ENCODE results near the gene JAGN1.
A peak's percentile ranks its signal among the peaks of the same experiment; 100 is the strongest.

The JAGN1 gene

DNA sequence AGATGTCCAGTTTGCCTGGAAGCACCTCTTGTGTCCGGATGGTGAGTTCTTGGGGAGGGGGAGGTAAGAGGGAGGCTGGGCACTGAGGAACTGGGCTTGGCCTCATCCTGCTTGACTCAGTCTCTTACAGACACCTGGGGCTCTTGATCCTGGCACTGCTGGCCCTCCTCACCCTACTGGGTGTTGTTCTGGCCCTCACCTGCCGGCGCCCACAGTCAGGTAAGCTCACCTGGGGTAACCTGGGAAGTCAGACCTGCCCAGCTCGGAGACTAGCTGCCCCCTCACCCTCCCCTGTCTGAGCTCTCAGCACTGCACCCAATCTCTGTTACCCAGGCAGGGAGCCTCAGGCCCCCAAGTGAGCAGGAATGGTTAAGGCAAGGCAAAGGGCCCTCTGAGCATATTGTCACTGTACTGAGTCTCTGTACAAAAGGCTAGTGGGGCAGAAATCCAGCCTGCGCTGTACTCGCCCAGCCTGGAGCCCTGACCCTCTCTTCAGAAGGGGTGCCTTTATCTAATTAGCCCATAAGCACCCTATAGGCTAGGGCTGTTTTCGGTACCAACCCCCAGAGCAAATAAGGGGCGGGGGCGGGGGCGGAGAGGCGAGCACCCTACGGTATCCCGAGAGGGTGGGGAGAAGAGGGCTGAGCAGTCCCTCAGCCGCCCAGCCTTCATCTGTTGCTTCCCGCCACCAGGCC is 24.3 kb downstream of the JAGN1 start:
- Histone ChIP-seq H3K27ac (ENCODE audit: low read depth, low read length) (peak overlapping the region; percentile 75), H3K36me3 (ENCODE audit: insufficient read depth, low read length) (no peaks in the 10 kb centered on the region), H3K9ac (ENCODE audit: low read length) (peak overlapping the region; percentile 71), H3K4me3 (ENCODE audit: low read depth in 1 of 2, low read length in 2 of 2) (peak overlapping the region; percentile 48 to 73), H3K4me1 (ENCODE audit: insufficient read depth, low read length) (peaks cover 32% of the 10 kb centered on the region), H3K27me3 (ENCODE audit: control insufficient read depth in 1 of 2, insufficient read depth in 2 of 2, low read length in 2 of 2) (no peaks in the 10 kb centered on the region), H3K9me3 (ENCODE audit: low read length) (no peaks in the 10 kb centered on the region)

DNA sequence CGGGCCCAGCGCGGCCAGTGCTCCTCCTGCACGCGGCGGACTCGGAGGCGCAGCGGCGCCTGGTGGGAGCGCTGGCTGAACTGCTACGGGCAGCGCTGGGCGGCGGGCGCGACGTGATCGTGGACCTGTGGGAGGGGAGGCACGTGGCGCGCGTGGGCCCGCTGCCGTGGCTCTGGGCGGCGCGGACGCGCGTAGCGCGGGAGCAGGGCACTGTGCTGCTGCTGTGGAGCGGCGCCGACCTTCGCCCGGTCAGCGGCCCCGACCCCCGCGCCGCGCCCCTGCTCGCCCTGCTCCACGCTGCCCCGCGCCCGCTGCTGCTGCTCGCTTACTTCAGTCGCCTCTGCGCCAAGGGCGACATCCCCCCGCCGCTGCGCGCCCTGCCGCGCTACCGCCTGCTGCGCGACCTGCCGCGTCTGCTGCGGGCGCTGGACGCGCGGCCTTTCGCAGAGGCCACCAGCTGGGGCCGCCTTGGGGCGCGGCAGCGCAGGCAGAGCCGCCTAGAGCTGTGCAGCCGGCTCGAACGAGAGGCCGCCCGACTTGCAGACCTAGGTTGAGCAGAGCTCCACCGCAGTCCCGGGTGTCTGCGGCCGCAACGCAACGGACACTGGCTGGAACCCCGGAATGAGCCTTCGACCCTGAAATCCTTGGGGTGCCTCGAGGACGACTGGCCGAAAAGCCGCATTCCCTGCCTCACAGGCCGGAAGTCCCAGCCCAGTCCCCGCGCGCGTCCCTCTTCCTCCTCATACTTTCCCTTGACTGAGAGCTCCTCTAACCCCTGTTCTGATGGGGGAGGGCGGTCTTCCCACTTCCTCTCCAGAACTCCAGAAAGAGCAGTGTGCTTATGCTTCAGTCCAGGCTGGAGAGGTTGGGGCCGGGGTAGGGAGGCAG is 25.1 kb downstream of the JAGN1 start:
- Histone ChIP-seq H3K4me1 (ENCODE audit: insufficient read depth, low read length) (peaks cover 32% of the 10 kb centered on the region), H3K9me3 (ENCODE audit: low read length) (no peaks in the 10 kb centered on the region), H3K4me3 (ENCODE audit: low read depth in 1 of 2, low read length in 2 of 2) (peak overlapping the region; percentile 48 to 73), H3K36me3 (ENCODE audit: insufficient read depth, low read length) (no peaks in the 10 kb centered on the region), H3K27me3 (ENCODE audit: control insufficient read depth in 1 of 2, insufficient read depth in 2 of 2, low read length in 2 of 2) (no peaks in the 10 kb centered on the region), H3K27ac (ENCODE audit: low read depth, low read length) (peak overlapping the region; percentile 75), H3K9ac (ENCODE audit: low read length) (peak overlapping the region; percentile 71)

DNA sequence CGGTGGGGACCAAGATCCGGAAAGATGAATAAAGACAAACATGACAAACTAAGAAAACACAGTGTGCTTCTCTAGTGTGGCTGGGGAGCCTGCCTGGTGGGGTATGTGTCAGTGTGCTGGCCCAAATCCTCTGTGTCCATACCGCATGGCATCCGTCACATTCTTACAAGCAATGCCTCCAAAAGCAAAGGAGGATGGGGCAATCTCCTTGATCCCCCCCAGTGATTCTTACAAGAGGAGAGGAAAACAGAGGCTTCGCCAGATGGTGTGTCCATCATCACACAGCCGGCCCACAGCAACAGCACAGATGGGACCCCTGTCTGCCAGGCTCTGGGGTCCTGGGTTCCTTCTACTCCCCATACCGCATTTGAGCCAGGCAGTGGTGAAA is 25.9 kb downstream of the JAGN1 start:
- peak overlapping the region; percentile 89 for H3K9ac ChIP-seq (ENCODE audit: low read length)
- no peaks in the 10 kb centered on the region for H3K27me3 ChIP-seq (ENCODE audit: control insufficient read depth in 1 of 2, insufficient read depth in 2 of 2, low read length in 2 of 2)
- H3K36me3 ChIP-seq (ENCODE audit: insufficient read depth, low read length) = no peaks in the 10 kb centered on the region
- peaks cover 32% of the 10 kb centered on the region for H3K4me1 ChIP-seq (ENCODE audit: insufficient read depth, low read length)
- H3K4me3 ChIP-seq (ENCODE audit: low read depth in 1 of 2, low read length in 2 of 2) = peak overlapping the region; percentile 41 to 92
- H3K9me3 ChIP-seq (ENCODE audit: low read length) = no peaks in the 10 kb centered on the region
- H3K27ac ChIP-seq (ENCODE audit: low read depth, low read length) = peak overlapping the region; percentile 94

DNA sequence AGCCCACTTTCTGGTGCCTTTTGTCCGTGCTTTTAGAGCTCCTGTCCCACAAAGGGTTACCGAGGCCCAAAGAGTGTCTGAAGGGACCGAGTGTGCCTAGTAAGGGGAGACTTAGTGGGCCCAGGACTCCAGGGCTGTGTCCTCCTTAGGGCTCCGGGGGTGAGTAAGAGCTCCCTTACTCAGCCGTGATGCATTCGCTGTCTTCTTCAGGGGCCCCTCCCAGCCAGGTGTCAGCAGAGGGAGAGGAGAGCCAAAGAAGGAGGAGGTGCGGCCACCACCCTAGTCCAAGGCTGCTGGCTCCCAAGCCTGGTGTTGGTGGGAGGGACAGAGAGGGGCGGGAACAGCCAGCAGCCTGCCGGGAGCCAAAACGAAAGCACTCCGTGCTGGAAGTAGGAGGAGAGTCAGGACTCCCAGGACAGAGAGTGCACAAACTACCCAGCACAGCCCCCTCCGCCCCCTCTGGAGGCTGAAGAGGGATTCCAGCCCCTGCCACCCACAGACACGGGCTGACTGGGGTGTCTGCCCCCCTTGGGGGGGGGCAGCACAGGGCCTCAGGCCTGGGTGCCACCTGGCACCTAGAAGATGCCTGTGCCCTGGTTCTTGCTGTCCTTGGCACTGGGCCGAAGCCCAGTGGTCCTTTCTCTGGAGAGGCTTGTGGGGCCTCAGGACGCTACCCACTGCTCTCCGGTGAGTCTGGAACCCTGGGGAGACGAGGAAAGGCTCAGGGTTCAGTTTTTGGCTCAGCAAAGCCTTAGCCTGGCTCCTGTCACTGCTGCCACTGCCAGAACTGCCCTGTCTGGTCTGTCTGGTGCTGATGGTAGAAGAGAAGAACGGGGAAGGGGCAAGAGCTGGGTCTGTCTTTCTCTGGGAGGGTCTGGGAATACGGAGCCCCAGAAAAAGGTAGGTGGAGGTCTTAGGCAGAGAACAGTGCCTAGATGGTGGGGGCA is 26.6 kb downstream of the JAGN1 start, which contains the start of gene IL17RC:
Gene IL17RC (plus strand): TSS at position 365 of the 947 bp plus-strand sequence. CDS start 218 bp downstream, at position 583.
- H3K9me3 ChIP-seq (ENCODE audit: low read length) = no peaks in the 10 kb centered on the region
- no peaks in the 10 kb centered on the region for H3K27me3 ChIP-seq (ENCODE audit: control insufficient read depth in 1 of 2, insufficient read depth in 2 of 2, low read length in 2 of 2)
- peak within 1 kb of the TSS; percentile 66 to 92 for H3K4me3 ChIP-seq (ENCODE audit: low read depth in 1 of 2, low read length in 2 of 2)
- peak within 1 kb of the TSS; percentile 89 for H3K9ac ChIP-seq (ENCODE audit: low read length)
- peak within 1 kb of the TSS; percentile 94 for H3K27ac ChIP-seq (ENCODE audit: low read depth, low read length)
- peaks cover 32% of the 10 kb centered on the region for H3K4me1 ChIP-seq (ENCODE audit: insufficient read depth, low read length)
- no peaks in the 10 kb centered on the region for H3K36me3 ChIP-seq (ENCODE audit: insufficient read depth, low read length)

DNA sequence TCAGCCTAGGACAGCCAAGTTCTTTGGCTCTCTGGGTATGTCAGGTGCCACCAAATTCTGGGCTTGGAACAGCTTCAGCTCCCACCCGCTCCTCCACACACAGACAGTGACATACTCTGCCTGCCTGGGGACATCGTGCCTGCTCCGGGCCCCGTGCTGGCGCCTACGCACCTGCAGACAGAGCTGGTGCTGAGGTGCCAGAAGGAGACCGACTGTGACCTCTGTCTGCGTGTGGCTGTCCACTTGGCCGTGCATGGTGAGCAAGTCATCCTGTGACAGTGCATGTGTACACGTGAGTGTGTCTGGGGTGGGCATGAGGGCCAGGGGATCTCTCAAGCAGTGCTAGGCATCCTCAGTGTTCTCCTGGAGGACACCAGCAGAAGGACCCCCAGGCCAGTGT is 27.4 kb downstream of the JAGN1 start:
- Histone ChIP-seq H3K9me3 (ENCODE audit: low read length) (no peaks in the 10 kb centered on the region), H3K36me3 (ENCODE audit: insufficient read depth, low read length) (no peaks in the 10 kb centered on the region), H3K4me1 (ENCODE audit: insufficient read depth, low read length) (peaks cover 32% of the 10 kb centered on the region), H3K27ac (ENCODE audit: low read depth, low read length) (peak overlapping the region; percentile 94), H3K4me3 (ENCODE audit: low read depth in 1 of 2, low read length in 2 of 2) (peak overlapping the region in 1 of 2 donors; percentile 92), H3K9ac (ENCODE audit: low read length) (peak overlapping the region; percentile 89), H3K27me3 (ENCODE audit: control insufficient read depth in 1 of 2, insufficient read depth in 2 of 2, low read length in 2 of 2) (no peaks in the 10 kb centered on the region)

DNA sequence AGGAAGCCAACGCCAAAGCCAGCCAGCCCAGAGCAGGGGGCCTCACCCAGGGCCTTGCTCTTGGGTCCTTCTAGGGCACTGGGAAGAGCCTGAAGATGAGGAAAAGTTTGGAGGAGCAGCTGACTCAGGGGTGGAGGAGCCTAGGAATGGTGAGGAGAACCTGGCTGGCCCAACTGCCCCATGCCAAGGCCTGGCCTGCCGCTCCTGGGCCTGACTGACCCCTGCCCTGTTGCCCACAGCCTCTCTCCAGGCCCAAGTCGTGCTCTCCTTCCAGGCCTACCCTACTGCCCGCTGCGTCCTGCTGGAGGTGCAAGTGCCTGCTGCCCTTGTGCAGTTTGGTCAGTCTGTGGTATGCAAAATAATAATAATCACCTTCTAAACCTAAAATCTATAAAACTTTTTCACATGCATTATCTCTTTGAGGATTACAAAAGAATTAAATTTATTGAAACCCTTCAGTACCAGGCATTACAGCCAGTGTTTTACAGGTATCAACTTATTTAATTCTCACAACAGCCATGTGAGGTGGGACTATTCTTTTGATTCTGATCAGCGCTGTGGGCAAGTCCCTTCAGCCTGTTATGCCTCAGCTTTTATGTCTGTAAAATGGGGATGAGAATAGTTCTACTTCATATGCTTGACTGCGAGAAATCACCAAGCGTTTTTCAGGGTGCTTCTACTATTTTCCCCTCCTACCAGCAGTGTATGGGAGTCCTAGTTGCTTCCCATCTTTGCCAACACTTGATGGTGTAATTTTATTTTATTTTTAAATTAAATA is 28.0 kb downstream of the JAGN1 start:
- Histone ChIP-seq H3K9ac (ENCODE audit: low read length) (peak overlapping the region; percentile 89), H3K27me3 (ENCODE audit: control insufficient read depth in 1 of 2, insufficient read depth in 2 of 2, low read length in 2 of 2) (no peaks in the 10 kb centered on the region), H3K27ac (ENCODE audit: low read depth, low read length) (peak overlapping the region; percentile 94), H3K4me3 (ENCODE audit: low read depth in 1 of 2, low read length in 2 of 2) (peak overlapping the region in 1 of 2 donors; percentile 92), H3K36me3 (ENCODE audit: insufficient read depth, low read length) (peaks cover 2% of the 10 kb centered on the region), H3K9me3 (ENCODE audit: low read length) (no peaks in the 10 kb centered on the region), H3K4me1 (ENCODE audit: insufficient read depth, low read length) (peaks cover 31% of the 10 kb centered on the region)

DNA sequence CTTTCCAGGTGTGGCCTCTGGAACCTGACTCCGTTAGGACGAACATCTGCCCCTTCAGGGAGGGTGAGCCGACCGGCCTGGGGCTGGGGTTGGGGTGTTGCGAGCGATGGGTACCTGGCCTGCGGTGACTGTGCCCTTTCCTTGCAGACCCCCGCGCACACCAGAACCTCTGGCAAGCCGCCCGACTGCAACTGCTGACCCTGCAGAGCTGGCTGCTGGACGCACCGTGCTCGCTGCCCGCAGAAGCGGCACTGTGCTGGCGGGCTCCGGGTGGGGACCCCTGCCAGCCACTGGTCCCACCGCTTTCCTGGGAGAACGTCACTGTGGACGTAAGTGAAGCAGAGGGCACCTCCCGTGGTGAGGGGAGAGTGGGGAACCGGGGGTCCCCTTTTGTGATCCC is 37.7 kb downstream of the JAGN1 start:
- Histone ChIP-seq H3K9me3 (ENCODE audit: low read length) (no peaks in the 10 kb centered on the region), H3K4me1 (ENCODE audit: insufficient read depth, low read length) (no peaks in the 10 kb centered on the region), H3K9ac (ENCODE audit: low read length) (no peak overlapping the region), H3K36me3 (ENCODE audit: insufficient read depth, low read length) (peaks cover 26% of the 10 kb centered on the region), H3K27ac (ENCODE audit: low read depth, low read length) (no peak overlapping the region), H3K4me3 (ENCODE audit: low read depth in 1 of 2, low read length in 2 of 2) (no peak overlapping the region), H3K27me3 (ENCODE audit: control insufficient read depth in 1 of 2, insufficient read depth in 2 of 2, low read length in 2 of 2) (no peaks in the 10 kb centered on the region)

DNA sequence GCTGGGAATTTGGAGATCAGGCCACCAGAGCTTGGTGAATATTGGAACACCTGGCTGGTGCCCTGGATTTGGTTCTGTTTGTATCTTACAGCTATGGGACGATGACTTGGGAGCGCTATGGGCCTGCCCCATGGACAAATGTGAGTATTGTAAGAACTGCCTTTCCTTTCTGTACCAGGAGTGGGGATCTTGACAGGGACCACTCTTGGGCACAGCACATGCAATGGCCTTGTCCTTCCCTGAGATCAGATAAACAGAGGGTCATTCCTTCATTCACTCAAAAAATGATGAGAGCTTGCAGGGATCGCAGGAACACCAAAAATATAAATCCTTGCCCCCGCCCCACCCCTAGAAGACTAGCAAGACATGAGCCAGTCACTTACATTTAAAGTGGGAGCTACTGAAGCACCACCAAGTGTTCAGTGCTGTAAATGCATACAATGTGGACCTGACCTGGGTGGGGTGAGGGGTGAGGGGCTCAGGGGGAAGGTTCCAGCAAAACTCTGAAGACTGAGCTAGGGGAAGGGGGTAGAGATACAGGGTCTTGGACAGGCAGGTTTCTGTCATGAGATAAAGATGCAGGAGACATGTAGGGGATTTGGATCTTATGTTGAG is 40.5 kb downstream of the JAGN1 start:
- H3K36me3 ChIP-seq (ENCODE audit: insufficient read depth, low read length) = peaks cover 25% of the 10 kb centered on the region
- no peak overlapping the region for H3K9ac ChIP-seq (ENCODE audit: low read length)
- H3K4me1 ChIP-seq (ENCODE audit: insufficient read depth, low read length) = peaks cover 17% of the 10 kb centered on the region
- H3K9me3 ChIP-seq (ENCODE audit: low read length) = no peaks in the 10 kb centered on the region
- no peak overlapping the region for H3K27ac ChIP-seq (ENCODE audit: low read depth, low read length)
- H3K27me3 ChIP-seq (ENCODE audit: control insufficient read depth in 1 of 2, insufficient read depth in 2 of 2, low read length in 2 of 2) = no peaks in the 10 kb centered on the region
- H3K4me3 ChIP-seq (ENCODE audit: low read depth in 1 of 2, low read length in 2 of 2) = no peak overlapping the region

DNA sequence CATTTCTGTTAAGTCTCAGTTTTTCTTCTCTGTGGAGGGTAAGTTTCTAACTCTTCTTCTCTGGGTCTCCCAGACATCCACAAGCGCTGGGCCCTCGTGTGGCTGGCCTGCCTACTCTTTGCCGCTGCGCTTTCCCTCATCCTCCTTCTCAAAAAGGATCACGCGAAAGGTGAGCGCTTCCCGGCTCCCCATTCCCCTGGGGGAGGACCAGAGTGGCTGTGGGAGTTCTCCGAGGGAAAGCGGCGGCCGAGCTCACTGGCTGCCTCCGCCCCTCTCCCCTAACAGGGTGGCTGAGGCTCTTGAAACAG is 42.1 kb downstream of the JAGN1 start:
- no peaks in the 10 kb centered on the region for H3K9me3 ChIP-seq (ENCODE audit: low read length)
- no peak overlapping the region for H3K9ac ChIP-seq (ENCODE audit: low read length)
- H3K27me3 ChIP-seq (ENCODE audit: control insufficient read depth in 1 of 2, insufficient read depth in 2 of 2, low read length in 2 of 2) = no peaks in the 10 kb centered on the region
- H3K4me3 ChIP-seq (ENCODE audit: low read depth in 1 of 2, low read length in 2 of 2) = peak overlapping the region; percentile 89 to 94
- H3K27ac ChIP-seq (ENCODE audit: low read depth, low read length) = peak overlapping the region; percentile 95
- peaks cover 17% of the 10 kb centered on the region for H3K4me1 ChIP-seq (ENCODE audit: insufficient read depth, low read length)
- H3K36me3 ChIP-seq (ENCODE audit: insufficient read depth, low read length) = peaks cover 33% of the 10 kb centered on the region

DNA sequence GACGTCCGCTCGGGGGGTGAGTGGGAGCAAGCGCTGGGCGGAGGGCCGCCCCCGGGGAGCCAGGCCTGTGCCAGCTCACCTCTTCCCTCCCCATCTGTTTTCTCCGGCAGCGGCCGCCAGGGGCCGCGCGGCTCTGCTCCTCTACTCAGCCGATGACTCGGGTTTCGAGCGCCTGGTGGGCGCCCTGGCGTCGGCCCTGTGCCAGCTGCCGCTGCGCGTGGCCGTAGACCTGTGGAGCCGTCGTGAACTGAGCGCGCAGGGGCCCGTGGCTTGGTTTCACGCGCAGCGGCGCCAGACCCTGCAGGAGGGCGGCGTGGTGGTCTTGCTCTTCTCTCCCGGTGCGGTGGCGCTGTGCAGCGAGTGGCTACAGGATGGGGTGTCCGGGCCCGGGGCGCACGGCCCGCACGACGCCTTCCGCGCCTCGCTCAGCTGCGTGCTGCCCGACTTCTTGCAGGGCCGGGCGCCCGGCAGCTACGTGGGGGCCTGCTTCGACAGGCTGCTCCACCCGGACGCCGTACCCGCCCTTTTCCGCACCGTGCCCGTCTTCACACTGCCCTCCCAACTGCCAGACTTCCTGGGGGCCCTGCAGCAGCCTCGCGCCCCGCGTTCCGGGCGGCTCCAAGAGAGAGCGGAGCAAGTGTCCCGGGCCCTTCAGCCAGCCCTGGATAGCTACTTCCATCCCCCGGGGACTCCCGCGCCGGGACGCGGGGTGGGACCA is 42.6 kb downstream of the JAGN1 start:
- peak overlapping the region; percentile 95 for H3K27ac ChIP-seq (ENCODE audit: low read depth, low read length)
- peak overlapping the region; percentile 89 to 94 for H3K4me3 ChIP-seq (ENCODE audit: low read depth in 1 of 2, low read length in 2 of 2)
- no peaks in the 10 kb centered on the region for H3K9me3 ChIP-seq (ENCODE audit: low read length)
- H3K9ac ChIP-seq (ENCODE audit: low read length) = no peak overlapping the region
- H3K27me3 ChIP-seq (ENCODE audit: control insufficient read depth in 1 of 2, insufficient read depth in 2 of 2, low read length in 2 of 2) = no peaks in the 10 kb centered on the region
- peaks cover 38% of the 10 kb centered on the region for H3K36me3 ChIP-seq (ENCODE audit: insufficient read depth, low read length)
- H3K4me1 ChIP-seq (ENCODE audit: insufficient read depth, low read length) = peaks cover 17% of the 10 kb centered on the region

All from muscle layer of colon (tissue), 2 donors.